CD4-positive, alpha-beta T cell treated with Interleukin-4 for 1 hour (primary cell): ENCODE data around the gene STX11.

Experiments
- DNase-seq, 2 donors: peaks; one replicate each; pipeline ENCODE4 v3.0.0-alpha.2; 2020 to 2022

Gene STX11

GRCh38 chr6:144215932-144216667 is 65.8 kb downstream of the STX11 start:
- DNase-seq, result peak; percentile 94 to 95

- no peak for DNase-seq
These were observed 66.4 kb downstream of the STX11 start for GRCh38 chr6:144216668-144217218.

- no peak for DNase-seq
These were observed 66.9 kb downstream of the STX11 start for GRCh38 chr6:144217264-144217663.

GRCh38 chr6:144217797-144218196 is 67.5 kb downstream of the STX11 start:
- no peak for DNase-seq

- peak in 1 of 2 donors; percentile 73 for DNase-seq
These were observed 68.9 kb downstream of the STX11 start for GRCh38 chr6:144219056-144219685.

- no peak for DNase-seq
These were observed 69.9 kb downstream of the STX11 start for GRCh38 chr6:144220031-144220790.

- no peak for DNase-seq
These were observed 73.4 kb downstream of the STX11 start for GRCh38 chr6:144223686-144224085.

- no peak for DNase-seq
These were observed 81.4 kb downstream of the STX11 start for GRCh38 chr6:144231721-144232120.

GRCh38 chr6:144232176-144232831 is 82.0 kb downstream of the STX11 start:
- no peak for DNase-seq

- no peak for DNase-seq
These were observed 82.5 kb downstream of the STX11 start for GRCh38 chr6:144232832-144233230.

GRCh38 chr6:144234399-144234798 is 84.1 kb downstream of the STX11 start:
- no peak for DNase-seq

- DNase-seq, result no peak
These were observed 84.6 kb downstream of the STX11 start for GRCh38 chr6:144234935-144235334.
